Measurements from ENCODE around the gene ECPAS. TPM values are rescaled to one million over a fixed set of nuclear protein-coding genes. Genes with fewer than 3 reads are reported as not detected.

Gene ECPAS
- total RNA-seq, 4 donors from 2014 or later, result 92.8 to 153 (median 113) TPM

DNA sequence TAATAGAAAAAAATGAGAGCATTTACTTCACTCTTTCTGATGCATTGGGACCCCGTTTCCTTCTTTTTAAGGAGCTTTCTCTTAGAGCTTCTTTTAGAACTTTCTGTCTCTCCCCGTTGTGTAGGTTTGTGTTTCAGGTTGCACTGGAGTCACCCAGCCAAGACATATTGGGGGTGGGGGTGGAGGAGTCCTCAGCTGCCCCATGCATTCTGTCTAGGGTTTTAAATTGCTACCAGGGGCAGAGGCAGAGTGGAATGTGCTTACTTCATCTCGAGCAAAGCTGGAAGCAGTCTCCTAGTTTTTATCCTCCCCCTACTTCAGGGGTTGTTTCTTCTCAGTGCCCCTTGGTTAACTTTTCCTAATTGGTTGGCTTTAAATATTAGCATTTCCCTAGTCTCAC, 163.6 kb downstream of the ECPAS start:
- no peak for DNase-seq (ENCODE audit: low spot score)
- no peak for ATAC-seq (ENCODE audit: low FRiP score)
- TF ChIP-seq, protein P1, sequence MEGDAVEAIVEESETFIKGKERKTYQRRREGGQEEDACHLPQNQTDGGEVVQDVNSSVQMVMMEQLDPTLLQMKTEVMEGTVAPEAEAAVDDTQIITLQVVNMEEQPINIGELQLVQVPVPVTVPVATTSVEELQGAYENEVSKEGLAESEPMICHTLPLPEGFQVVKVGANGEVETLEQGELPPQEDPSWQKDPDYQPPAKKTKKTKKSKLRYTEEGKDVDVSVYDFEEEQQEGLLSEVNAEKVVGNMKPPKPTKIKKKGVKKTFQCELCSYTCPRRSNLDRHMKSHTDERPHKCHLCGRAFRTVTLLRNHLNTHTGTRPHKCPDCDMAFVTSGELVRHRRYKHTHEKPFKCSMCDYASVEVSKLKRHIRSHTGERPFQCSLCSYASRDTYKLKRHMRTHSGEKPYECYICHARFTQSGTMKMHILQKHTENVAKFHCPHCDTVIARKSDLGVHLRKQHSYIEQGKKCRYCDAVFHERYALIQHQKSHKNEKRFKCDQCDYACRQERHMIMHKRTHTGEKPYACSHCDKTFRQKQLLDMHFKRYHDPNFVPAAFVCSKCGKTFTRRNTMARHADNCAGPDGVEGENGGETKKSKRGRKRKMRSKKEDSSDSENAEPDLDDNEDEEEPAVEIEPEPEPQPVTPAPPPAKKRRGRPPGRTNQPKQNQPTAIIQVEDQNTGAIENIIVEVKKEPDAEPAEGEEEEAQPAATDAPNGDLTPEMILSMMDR (IDR thresholded peaks at IDR 0.05), result no peak

DNA sequence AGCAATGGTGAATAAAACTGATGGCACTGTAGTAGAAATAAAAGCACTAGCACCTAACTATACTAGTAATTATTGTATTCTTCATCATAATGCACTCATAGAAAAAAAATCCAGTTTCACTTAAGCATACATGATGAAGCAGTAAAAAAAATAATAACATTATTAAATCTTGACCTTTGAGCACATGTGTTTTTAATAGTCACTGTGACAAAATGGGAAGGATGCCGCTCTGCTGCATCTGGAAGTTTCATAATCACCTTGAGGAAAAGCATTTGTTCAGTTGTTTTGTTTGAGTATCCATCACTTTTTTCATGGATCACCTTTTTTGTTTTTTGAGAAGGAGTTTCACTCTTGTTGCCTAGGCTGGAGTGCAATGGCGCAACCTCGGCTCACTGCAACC, 167.4 kb downstream of the ECPAS start:
- DNase-seq (ENCODE audit: low spot score) (no peak), ATAC-seq (ENCODE audit: low FRiP score) (no peak)
- TF ChIP-seq, protein P1 (IDR thresholded peaks at IDR 0.05), result no peak

Small RNAs within 50 kb of the gene (small RNA-seq; reads per million reads assigned to genes)
- not detected for gene RNA5SP294

Other genes with a start within 250 kb of the ECPAS start
- not detected for gene OR2K2, start 154.2 kb downstream of the ECPAS start, total RNA-seq
- gene ZNF483, start 40.8 kb upstream of the ECPAS start, total RNA-seq, result 10 to 100 TPM in 1 of 4 donors, 1 to 10 TPM in 3; 2.8 to 11.9 (median 3.7) TPM
- 10 to 100 TPM; 28.0 to 63.8 (median 46.4) TPM for gene PTGR1, start 115.3 kb upstream of the ECPAS start, total RNA-seq
- gene DNAJC25, start 147.0 kb upstream of the ECPAS start, total RNA-seq, result 10 to 100 TPM; 10.4 to 15.1 (median 14.0) TPM
- gene GNG10, start 177.2 kb upstream of the ECPAS start, total RNA-seq, result 100 to 1,000 TPM in 3 of 4 donors, 10 to 100 TPM in 1; 98.4 to 120 (median 104) TPM